ENCODE measurements around the gene KIZ.

Gene KIZ

GRCh38 chr20:21272679-21273078 is 146.8 kb downstream of the KIZ start:
- DNase-seq = no peak

GRCh38 chr20:21273755-21274386 is 148.0 kb downstream of the KIZ start:
- no peak for DNase-seq

- DNase-seq = no peak
Observed at GRCh38 chr20:21278829-21279228, 152.9 kb downstream of the KIZ start.

DNA sequence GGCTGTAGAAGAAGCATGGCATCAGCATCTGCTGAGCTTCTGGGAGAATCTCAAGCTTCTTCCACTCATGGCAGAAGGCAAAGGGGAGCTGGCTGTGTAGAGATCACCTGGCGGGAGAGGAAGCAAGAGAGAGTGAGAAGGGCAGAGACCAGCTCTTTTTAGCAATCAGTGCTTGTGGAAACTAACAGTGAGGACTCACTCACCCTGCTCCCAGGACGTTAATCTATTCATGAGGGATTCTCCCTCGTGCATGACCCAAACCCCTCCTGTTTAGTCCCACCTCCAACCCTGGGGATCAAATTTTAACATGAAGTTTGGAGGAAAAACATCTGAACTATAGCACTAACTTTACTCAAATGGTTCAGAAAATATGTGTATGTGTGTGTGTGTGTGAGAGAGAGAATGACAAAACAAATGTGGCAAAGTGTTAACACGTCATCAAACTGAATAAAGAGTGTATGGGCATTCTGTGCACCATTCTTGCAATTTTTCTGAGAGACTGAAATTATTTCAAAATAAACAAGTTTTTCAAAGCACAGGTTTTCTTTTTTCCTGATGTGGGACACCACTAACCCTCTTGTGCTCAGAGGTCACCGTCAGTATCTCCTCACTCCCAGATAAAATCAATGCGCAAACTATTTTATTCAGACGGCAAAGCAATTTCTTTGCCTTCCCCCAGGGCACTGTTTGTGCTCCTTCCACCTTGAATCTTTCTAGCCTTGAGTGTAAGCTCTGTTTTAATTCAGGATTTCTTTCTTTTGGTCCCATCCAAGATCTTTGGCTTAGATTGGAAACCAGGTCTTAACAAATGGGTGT is 154.0 kb downstream of the KIZ start:
- no peak for DNase-seq

DNA sequence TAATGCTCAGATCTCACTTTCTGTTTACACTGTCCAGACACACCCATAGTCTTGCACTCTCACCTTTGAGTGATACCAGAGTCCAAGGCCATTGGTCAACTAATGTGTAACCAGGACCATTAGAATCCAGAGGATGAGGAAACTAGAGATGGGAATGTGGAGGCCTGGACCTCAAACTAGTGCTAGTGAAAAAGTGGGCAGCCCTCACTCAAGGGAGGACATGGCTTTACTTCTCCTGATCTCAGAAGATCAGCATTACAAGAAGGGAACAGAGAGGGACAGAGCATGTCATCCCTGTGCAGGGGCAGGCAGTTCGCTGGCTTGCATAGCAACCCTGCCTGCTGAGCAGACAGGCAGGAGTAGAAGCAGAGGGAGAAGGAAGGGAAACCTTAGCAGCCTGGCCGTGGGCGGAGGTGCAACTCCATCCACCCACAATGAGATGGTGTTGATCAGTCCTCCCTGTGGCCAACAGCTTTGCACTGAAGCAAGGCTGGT is 154.7 kb downstream of the KIZ start:
- DNase-seq = no peak

GRCh38 chr20:21286775-21287174 is 160.9 kb downstream of the KIZ start:
- no peak for DNase-seq

- no peak for DNase-seq
Observed at GRCh38 chr20:21288587-21289370, 162.9 kb downstream of the KIZ start.

GRCh38 chr20:21289651-21290050 is 163.8 kb downstream of the KIZ start:
- no peak for DNase-seq

- no peak for DNase-seq
Observed at GRCh38 chr20:21291026-21291425, 165.1 kb downstream of the KIZ start.

GRCh38 chr20:21294755-21295154 is 168.9 kb downstream of the KIZ start:
- DNase-seq = no peak
